ENCODE data around the gene SOCS7.

SOCS7 gene

DNA sequence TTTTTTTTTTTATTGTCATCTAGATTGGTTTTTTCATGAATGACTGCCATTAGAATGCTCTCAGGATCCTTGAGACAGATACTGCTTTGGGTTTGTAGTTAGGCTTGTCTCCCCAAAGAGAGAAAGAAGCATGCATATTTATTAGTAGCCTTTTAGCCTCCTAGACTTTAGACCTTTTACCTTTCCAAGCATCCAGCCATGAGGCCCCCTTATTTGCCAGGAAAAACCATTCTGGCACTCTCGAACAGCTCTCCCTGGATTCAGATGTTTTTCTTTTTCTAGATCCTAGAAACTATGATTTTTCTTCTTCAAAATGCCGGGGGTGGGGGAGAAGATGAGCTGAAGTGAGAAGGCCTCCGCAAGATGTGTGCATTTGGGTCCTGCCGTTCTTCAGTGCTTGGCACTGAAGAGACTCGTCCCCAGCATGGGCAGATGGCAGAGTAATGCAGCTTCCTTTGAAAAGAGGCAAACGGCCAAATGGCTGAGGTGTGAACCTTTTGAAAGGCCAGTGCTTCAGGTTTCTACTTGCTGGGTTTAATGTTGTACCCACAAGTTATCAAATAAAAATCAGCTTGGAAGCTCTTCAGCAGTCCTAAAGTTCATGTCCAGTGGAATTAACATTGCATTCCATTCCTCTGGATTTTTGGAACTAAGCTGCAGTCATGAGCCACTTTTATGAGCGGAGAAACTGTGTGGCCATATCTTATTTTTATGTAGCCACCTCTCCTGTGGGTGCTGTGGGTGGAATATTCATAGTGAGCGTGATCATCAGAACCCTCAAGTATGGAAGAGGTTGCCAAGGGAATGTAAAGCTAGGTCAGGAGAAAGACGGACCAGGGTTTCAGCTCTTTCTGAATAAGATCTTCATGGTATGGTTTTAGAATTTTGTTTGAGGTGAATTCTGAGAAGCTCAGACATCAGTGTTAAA, 7.2 kb downstream of the SOCS7 start:
- in situ Hi-C loops (cut with HindIII; ENCODE audit: low pct_unique_long_range_greater_than_20kb, low sequenced_read_pairs): no loop called here
- peak in 1 of 2 experiments; percentile 24 for DNase-seq (ENCODE audit: low read depth in 1 of 2, low spot score in 1 of 2)
- no peak for TF ChIP-seq JUND (IDR thresholded peaks at IDR 0.05; ENCODE audit: low read depth)

DNA sequence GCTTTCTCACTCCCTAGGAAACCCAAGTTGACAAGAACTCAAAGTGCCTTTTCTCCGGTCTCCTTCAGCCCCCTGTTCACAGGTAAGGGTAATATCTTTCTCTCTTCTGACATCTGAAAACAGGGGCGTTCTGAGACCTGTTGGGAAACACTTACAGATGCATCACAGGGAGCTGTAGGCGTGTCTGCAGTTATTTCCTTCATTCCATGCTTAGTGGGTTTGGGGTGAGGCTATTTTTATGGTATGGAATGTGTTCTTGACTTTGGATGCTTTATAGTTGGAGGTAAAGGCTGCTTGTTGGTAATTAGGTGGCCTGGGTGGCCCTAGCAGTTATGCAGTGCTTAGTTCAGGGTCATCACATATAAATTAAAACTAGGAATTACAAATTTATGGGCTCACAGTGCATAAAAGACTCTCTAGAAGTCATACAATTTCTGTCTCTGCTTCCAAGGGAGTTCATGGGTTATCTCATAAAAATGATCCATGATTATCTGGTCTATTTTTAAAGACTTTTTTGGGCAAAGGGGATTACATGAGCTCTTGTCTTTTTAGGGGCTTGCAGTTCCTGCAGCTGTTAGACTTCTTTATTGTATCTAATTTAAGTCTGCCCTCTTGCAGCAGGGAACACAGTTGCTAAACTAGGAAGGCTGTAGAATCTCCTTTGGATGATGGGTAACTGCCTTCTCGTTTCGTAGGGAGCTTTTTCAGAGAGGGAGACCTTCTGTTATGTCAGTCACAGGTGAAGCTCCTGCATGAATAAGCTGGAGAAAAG, 10.2 kb downstream of the SOCS7 start:
- in situ Hi-C loops (cut with HindIII; ENCODE audit: low pct_unique_long_range_greater_than_20kb, low sequenced_read_pairs): no loop called here
- TF ChIP-seq JUND (IDR thresholded peaks at IDR 0.05; ENCODE audit: low read depth): no peak
- DNase-seq (ENCODE audit: low read depth in 1 of 2, low spot score in 1 of 2): no peak

DNA sequence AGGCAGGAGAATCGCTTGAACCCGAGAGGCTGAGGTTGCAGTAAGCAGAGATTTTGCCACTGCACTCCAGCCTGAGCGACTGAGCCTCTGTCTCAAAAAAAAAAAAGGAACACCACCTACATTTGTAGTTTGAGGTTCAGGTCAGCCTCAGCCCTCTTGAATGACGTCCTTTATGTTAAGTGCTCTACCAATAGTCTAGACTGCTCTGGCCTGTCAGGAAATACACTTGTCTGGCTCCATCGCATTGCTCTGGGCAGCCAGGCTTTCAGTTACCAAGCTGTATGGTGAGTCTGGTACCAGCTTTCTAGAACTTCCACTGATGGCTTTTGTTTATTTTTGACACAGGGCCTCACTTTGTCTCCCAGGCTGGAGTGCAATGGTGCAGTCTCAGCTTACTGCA, 11.4 kb downstream of the SOCS7 start:
- no peak for DNase-seq (ENCODE audit: low read depth in 1 of 2, low spot score in 1 of 2)
- TF ChIP-seq JUND (IDR thresholded peaks at IDR 0.05; ENCODE audit: low read depth): no peak
- in situ Hi-C loops (cut with HindIII; ENCODE audit: low pct_unique_long_range_greater_than_20kb, low sequenced_read_pairs): no loop called here

DNA sequence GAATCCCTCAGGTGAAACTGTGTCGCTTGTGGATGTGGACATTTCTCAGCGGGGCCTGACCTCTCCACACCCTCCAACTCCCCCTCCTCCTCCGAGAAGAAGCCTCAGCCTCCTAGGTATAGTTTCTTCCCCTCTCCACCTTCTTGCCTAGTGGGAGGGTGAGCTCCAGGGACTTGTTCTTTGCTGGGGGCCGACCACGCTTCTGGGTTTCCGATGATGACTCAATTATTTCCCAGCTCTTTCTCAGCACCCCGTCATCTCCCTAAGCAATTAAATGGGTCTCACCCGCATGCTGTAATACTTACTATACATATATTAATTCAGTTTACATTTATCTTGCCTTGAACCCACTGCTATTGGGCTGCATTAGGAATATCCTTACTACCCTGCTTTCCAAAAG, 13.1 kb downstream of the SOCS7 start:
- no peak for TF ChIP-seq JUND (IDR thresholded peaks at IDR 0.05; ENCODE audit: low read depth)
- DNase-seq (ENCODE audit: low read depth in 1 of 2, low spot score in 1 of 2): no peak
- in situ Hi-C loops (cut with HindIII; ENCODE audit: low pct_unique_long_range_greater_than_20kb, low sequenced_read_pairs): no loop called here

DNA sequence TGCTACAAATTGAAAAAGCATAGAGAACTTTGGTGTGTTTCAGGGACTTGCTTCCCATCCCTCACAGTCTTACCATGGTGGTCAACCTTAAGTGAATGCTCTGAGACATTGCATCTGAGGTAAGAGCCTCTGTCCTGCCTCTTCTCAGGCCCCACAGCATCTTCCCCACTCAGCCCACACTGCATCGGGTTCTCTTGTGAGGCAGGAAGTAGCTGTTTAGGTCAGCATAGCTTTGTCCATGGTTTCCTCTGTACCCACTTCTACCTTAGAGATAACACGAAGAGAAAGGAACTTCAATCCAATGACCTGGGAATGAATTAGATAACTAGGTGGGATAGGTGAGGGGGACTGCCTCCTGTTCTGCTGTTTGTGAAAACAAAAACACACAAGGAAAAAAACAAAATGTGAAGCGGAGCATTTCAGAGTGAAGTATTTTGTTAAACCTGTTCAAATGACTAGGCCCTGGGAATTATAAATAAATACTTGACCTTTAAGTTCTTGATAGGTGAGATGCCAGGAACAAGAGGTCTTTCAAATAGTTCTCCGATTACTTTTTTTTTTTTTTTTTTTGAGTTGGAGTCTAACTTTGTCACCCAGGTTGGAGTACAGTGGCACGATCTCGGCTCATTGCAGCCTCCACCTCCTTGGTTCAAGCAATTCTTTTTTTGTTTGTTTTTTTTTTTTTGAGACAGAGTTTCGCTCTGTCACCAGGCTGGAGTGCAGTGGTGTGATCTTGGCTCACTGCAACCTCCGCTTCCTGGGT, 17.7 kb downstream of the SOCS7 start:
- TF ChIP-seq JUND (IDR thresholded peaks at IDR 0.05; ENCODE audit: low read depth): no peak
- no peak for DNase-seq (ENCODE audit: low read depth in 1 of 2, low spot score in 1 of 2)
- in situ Hi-C loops (cut with HindIII; ENCODE audit: low pct_unique_long_range_greater_than_20kb, low sequenced_read_pairs): no loop called here

DNA sequence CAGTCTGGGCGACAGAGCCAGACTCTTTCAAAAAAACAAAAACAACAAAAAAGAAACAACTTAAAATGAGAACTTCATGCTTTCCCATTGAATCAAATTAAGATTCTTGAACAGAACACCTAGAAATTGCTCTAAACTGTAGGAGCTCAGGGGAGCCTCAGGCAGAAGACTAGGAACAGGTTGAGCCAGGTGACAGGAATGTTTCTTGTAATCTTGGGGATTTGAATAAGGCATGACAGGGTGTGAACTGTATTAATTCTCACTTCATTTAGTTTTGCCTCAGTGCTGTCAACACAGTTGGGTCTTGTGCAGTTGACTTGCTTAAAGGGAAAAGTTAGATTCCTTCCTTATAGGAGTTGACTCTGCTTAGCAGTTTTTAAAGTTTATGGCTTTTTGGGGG, 27.8 kb downstream of the SOCS7 start:
- in situ Hi-C loops (cut with HindIII; ENCODE audit: low pct_unique_long_range_greater_than_20kb, low sequenced_read_pairs): no loop called here
- peak; percentile 55 to 78 for DNase-seq (ENCODE audit: low read depth in 1 of 2, low spot score in 1 of 2)
- TF ChIP-seq JUND (IDR thresholded peaks at IDR 0.05; ENCODE audit: low read depth): no peak

DNA sequence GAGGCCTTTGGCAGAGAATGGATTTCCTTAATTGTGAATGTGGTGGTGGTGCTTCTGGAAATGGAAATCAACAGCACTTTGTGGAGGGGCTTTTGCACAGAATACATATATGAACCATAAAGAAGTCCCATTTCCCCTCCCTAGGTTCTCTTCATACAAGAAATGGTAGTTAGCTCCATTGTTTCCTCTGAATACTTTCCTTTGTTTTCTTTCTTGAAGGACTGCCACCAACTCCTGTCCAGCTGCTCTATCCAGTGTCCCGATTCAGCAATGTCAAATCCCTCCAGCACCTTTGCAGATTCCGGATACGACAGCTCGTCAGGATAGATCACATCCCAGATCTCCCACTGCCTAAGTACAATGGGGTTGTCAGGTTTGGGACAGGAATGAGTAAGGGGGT, 43.4 kb downstream of the SOCS7 start:
- no peak for DNase-seq (ENCODE audit: low read depth in 1 of 2, low spot score in 1 of 2)
- no peak for TF ChIP-seq JUND (IDR thresholded peaks at IDR 0.05; ENCODE audit: low read depth)
- in situ Hi-C loops (cut with HindIII; ENCODE audit: low pct_unique_long_range_greater_than_20kb, low sequenced_read_pairs): no loop called here

DNA sequence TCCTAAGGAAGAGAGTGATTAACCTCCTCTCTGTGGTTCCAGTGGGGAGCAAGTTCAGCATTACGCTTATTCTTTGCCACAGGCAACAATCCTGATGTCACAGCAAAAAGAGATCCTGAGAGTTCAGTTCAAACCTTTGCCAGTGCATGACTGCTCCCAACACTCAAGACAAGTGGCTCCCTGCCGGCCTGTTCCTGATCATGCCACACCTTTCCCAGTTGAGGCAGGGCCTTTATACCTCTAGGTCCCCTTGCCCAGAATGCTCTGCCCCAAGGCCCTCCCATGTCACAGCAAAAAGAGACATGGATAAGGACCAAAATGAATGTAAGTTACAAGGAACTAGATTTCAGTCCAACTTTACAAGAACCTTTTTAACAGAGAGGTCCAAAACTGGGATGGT, 45.6 kb downstream of the SOCS7 start:
- TF ChIP-seq JUND (IDR thresholded peaks at IDR 0.05; ENCODE audit: low read depth): no peak
- DNase-seq (ENCODE audit: low read depth in 1 of 2, low spot score in 1 of 2): no peak
- in situ Hi-C loops (cut with HindIII; ENCODE audit: low pct_unique_long_range_greater_than_20kb, low sequenced_read_pairs): no loop called here

DNA sequence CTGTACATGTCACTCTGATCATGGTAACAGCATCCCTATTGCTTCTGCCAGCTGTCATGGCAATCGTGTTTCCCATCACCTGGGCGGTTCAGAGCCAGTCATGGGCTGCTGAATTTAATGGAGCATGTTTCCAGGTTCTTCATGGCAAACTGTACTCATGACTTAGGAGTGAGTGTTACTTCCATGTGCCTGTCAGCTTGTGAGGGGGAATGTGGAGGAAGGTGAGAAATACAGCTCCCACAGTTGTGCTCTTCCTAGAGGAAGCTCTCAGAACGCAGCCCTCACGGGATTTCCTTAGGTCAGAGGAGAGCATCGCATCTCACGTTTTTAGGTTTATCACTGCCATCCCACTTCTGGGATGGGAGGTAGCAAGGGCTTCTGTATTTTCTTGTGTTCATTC, 48.6 kb downstream of the SOCS7 start:
- TF ChIP-seq JUND (IDR thresholded peaks at IDR 0.05; ENCODE audit: low read depth): no peak
- no peak for DNase-seq (ENCODE audit: low read depth in 1 of 2, low spot score in 1 of 2)
- in situ Hi-C loops (cut with HindIII; ENCODE audit: low pct_unique_long_range_greater_than_20kb, low sequenced_read_pairs): no loop called here

DNA sequence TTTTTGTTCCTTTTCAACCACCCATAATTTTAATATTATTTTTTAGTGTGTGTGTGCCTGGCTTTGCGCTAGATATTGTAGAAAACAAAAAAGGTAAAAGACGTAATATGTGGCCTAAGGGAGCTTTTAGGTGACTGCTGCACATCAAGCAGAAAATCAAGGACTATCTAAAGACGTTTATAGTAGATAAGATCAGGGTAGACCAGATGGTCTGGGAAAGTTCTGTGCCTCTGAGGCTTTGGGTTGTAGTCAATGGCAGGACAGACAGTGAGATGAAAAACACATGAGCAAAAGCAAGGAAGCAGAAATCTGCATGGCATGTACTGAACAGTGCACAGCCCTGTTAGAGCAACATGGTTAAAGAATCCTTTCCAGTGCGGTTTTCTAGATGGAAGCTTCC, 49.8 kb downstream of the SOCS7 start:
- TF ChIP-seq JUND (IDR thresholded peaks at IDR 0.05; ENCODE audit: low read depth): no peak
- DNase-seq (ENCODE audit: low read depth in 1 of 2, low spot score in 1 of 2): no peak
- in situ Hi-C loops (cut with HindIII; ENCODE audit: low pct_unique_long_range_greater_than_20kb, low sequenced_read_pairs): no loop called here

DNA sequence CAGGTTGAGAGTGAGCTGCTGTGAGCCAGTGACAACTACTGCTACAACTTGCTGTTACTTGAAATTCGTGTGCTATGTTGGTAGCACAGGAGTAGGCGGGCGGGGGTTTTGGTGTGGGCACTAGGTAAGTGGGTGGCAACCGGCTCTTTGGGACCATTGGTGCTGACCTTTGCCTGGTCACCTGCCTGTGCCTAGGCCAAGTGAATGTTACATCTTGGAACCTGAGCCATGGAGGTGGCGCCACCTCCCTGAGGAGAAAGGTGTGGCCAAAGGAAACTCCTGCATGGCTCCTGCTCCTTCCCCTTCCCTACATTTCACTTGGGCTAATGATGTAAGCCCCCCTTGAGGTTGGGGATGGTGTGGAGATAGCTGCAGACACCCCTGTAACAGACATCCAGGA, 51.3 kb downstream of the SOCS7 start:
- no peak for TF ChIP-seq JUND (IDR thresholded peaks at IDR 0.05; ENCODE audit: low read depth)
- peak in 1 of 2 experiments; percentile 23 for DNase-seq (ENCODE audit: low read depth in 1 of 2, low spot score in 1 of 2)
- in situ Hi-C loops (cut with HindIII; ENCODE audit: low pct_unique_long_range_greater_than_20kb, low sequenced_read_pairs): no loop called here

DNA sequence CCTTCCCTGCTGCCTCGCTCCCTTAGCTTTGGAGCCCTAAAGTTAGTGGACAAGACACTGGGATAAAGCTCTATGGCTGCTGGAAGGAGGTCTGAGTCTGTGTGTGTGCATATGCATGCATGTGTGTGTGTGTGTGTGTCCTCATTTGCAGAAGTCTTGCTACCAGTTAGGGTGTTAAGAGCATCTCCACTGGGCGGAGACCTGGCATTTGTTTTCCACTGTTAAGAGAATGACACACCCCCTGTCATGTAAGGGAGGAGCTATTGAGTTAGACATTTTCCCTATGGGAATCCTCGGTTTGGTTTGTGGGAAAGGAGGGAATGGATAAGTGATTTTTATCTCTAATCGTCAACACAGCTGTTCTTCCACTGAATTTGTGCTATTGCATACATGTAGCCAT, 51.8 kb downstream of the SOCS7 start:
- peak in 1 of 2 experiments; percentile 48 for DNase-seq (ENCODE audit: low read depth in 1 of 2, low spot score in 1 of 2)
- in situ Hi-C loops (cut with HindIII; ENCODE audit: low pct_unique_long_range_greater_than_20kb, low sequenced_read_pairs): no loop called here
- no peak for TF ChIP-seq JUND (IDR thresholded peaks at IDR 0.05; ENCODE audit: low read depth)

Data from T47D (cell line).